Renal pelvis (tissue), 4 donors: ENCODE measurements around the gene ROCK2. TPM values are rescaled to one million over a fixed set of nuclear protein-coding genes. Genes with fewer than 3 reads are reported as not detected.
"Not testable (repeated sequence)": the region's sequence is repeated elsewhere in the genome, so short reads cannot be mapped to it uniquely, and the experiment has no call there.

Experiments
- DNase-seq: peaks from one replicate; pipeline ENCODE4 v3.0.0-alpha.2; 2013
- polyA plus RNA-seq, 3 donors: library from polyadenylated mRNA; unstranded; fragments of 120-200 nt; gene quantifications; one replicate each; pipeline ENCODE4 v1.2.1, GENCODE V29; 2013; ENCODE audit not compliant: insufficient read length in 3 of 3

Gene ROCK2
- polyA plus RNA-seq, 3 donors: 33.0 to 40.8 (median 35.1) TPM

DNA sequence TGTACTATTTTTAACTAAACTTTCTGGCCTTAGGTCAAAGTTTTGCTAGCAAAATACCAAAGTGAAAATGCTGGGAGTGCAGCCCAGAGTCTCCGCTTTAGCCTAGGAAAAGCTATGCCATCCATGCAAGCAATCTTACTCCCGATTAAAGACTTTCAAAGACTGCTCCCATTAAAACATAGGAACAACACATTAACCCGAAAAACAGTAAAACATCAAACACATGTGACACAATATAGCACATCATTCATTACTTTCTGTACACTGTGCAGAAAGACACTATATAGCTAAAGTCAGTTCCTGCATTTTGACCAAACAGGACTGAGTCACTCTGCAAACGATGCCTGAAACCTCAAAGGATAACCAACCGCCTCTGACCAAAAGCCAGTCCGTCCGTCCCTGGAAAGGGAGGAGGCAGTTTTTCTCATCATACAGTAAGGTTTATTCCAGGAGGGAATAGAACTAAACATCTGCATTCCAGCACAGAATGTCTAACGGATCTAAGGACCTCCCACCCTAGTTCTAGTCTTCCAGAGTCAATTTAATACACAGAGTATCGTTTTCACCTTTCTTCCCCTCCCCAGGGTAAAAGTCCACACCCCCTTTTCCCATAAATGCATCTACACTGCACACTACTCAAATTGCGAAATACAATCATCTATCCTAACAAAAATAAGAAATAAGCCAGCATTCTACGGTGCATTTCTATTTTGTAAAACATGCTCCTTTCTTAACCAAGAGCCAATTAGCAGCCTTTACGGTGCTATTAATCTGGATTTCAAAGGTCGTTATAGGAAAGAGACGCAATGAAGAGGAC is 1.7 kb downstream of the ROCK2 start:
- DNase-seq: peak; percentile 29

DNA sequence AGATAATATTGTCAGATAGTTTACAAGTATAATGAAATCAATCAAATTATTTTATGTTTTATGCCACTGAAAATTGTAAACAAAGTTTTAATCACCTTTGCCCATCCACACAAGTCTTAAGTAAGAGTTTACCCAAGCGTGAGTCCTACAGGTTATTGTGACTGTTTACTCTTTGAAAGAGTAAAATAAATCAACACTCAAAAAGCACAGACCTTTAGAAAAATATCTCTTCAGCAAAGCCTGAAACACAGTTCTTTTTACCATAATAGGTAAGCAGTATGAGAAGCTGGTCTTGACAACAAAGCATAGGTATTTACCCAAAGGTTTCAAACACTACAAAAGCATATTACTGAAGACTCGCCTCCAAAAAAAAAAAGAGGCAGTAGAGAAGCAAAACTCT is 3.7 kb downstream of the ROCK2 start:
- no peak for DNase-seq

- no peak for DNase-seq
Measured at GRCh38 chr2:11339508-11340083, 4.8 kb downstream of the ROCK2 start.

DNA sequence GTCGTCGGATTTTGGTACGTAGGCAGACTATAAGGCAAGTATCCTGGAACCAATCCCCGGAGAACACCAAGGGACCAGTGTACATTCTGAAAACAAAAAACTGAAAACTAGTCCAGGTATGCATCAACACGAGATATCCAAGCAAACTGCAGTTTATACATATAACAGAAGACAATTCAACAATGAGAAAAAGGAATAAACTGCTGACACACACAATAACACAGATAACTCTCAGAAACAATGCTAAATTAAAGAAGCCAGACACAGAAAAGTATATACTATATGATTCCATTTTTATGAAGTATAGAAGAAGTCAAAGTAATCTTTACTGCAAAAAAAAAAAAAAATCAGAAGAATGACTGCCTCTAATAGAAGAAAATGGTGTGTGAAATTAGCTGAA is 5.9 kb downstream of the ROCK2 start:
- no peak for DNase-seq

DNA sequence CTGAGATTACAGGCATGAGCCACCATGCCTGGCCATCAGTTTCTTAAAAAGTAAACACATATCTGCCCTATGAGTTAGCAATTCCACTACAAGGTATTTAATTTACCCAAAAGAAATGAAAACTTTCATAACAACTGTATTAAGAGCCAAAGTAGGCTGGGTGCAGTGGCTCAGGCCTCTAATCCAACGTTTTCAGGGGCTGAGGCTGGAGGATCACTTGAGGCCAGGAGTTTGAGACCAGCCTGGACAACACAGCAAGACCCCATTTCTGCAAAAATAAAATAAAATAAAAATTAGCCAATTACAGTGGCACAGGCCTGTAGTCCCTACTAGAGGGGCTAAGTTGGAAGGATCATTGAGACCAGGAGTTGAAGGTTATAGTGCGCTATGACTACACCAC is 6.5 kb downstream of the ROCK2 start:
- DNase-seq: no peak

DNA sequence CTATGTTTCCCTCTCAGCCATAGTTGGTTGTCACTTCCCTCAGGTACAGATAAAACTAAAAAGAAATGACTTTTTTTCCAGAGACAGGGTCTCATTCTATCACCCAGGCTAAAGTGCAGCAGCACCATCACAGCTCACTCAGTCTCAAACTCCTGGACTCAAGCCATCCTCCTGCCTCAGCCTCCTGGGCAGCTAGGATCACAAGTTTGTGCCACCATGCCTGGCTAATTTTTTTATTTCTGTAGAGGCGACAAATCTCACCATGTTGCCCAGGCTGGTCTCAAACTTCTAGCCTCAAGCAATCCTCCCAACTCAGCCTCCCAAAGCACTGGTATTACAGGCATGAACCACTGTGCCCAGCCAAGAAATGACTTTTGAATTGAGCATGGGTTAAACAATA is 8.2 kb downstream of the ROCK2 start:
- no peak for DNase-seq

GRCh38 chr2:11333427-11334183 is 10.8 kb downstream of the ROCK2 start:
- DNase-seq: no peak

DNA sequence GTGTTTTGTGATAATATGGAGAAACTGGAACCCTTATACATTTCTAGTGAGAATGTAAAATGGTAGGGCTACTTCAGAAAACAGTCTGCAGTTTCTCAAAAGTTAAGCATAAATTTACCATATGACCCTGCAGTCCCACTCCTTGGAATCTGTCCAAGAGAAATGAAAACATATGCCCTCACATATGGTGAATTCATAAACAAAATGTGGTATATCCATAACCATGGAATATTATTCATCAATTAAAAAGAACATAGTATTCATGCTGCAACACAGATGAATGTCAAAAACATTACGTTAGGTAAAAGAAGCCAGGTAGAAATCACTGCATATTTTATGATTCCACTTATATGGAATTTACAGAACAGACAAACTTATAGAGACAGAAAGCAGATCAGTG is 11.8 kb downstream of the ROCK2 start:
- DNase-seq: no peak

GRCh38 chr2:11330457-11331142 is 13.8 kb downstream of the ROCK2 start:
- no peak for DNase-seq

GRCh38 chr2:11329776-11330175 is 14.7 kb downstream of the ROCK2 start:
- no peak for DNase-seq

DNA sequence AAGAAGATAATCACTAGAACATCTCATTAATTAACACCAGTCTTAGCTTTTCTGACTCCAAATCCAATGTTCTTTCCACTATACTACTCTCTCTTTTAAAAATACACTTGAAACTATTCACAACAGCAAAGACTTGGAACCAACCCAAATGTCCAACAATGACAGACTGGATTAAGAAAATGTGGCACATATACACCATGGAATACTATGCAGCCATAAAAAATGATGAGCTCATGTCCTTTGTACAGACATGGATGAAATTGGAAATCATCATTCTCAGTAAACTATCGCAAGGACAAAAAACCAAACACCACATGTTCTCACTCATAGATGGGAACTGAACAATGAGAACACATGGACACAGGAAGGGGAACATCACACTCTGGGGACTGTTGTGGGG is 15.9 kb downstream of the ROCK2 start:
- DNase-seq: not testable (repeated sequence)

GRCh38 chr2:11327871-11328270 is 16.6 kb downstream of the ROCK2 start:
- DNase-seq: no peak

- DNase-seq: no peak
Measured at GRCh38 chr2:11326677-11327211, 17.7 kb downstream of the ROCK2 start.

DNA sequence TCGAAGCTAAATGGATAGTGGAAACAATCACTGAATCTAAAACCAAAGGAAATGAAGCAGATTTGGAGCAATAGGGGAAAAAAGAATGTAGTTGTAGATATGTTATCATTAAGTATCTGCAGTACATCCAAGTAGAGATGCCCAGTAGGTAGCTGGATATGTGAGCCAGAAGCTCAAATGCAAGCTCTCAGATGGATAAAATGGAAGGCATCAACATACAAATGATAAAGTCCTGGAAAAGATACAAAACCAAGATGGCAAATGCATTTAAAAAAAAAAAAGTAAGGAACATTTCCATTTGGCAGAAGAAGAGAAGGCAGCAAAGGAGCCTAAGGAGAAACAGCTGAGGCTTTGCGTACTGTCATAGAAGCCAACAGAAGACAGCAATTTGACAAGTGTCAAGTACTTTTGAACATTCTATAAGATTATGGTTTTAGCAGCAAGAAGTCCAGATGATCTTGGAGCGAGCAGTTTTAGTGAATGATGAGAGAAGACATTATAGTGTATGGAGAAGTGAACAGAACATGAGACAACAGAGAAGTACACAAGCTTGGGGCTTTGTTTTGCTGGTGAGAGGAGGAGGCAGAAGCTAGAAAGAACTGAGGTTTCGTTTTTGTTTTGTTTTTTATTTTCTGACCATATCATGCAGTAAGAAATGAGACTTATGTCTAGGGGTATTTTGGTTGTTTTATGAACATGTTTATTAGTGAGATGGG is 18.3 kb downstream of the ROCK2 start:
- no peak for DNase-seq

DNA sequence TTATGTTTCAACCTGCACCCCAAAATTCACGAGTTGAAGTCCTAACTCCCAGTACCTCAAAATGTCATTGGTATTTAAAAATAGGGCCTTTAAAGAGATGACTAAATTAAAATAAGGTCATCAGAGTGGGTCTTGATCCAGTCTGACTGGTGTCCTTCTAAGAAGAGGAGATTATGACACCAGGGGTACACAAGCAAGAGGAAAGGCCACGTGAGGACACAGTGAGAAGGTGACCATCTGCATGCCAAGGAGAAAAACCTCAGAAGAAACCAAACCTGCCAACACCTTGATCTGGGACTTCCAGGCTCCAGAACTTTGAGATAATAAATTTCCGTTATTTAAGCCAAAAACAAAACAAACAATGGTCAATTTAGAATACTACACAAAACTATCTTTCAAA is 22.6 kb downstream of the ROCK2 start:
- DNase-seq: no peak

DNA sequence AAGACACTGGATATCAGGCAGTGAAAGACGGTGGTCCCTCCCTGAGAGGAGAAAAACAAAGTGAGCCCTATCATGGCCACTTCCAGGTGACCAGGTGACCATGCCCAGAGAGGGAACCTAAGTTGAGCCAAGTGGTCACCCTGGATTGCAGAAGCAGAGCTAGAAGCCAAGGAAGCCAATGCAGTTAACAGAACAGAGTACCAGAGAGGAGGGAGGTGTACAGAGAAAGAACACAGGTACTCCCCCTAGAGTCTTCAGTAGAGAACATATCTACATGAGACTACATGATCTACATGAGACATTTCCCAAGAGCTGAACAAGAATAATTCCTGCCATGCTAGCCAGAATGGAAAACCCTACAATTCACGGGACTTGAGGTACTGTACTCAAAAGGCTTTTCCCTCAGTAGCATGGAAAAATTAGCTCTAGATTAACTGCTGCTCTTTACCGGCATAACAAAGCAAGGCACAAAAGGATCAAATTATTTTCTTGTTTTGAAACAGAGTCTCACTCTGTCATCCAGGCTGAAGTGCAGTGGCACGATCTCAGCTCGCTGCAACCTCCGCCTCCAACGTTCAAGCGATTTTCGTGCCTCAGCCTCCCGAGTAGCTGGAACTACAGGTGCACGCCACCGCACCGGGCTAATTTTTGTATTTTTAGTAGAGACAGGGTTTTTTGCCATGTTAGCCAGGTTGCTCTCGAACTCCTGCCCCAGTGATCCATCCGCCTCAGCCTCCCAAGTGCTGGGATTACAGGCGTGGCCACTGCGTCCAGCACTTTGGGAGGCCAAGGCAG is 23.5 kb downstream of the ROCK2 start:
- no peak for DNase-seq

- no peak for DNase-seq
Measured at GRCh38 chr2:11319939-11320338, 24.5 kb downstream of the ROCK2 start.

GRCh38 chr2:11315074-11315705 is 29.2 kb downstream of the ROCK2 start:
- DNase-seq: no peak

- no peak for DNase-seq
Measured at GRCh38 chr2:11314487-11314886, 29.9 kb downstream of the ROCK2 start.
